Tibial nerve (tissue), 4 donors: ENCODE data around the gene CYP2A7.

ENCODE experiments used
- EP300 ChIP-seq, 2 donors: sonication (generic); formaldehyde crosslinking; IDR thresholded peaks; one replicate each; pipeline ENCODE4 v1.6.1; 2017; ENCODE audit warnings: antibody characterized with exemption in 2 of 2, mild to moderate bottlenecking in 1 of 2
- POLR2A ChIP-seq, 2 donors: fragments of 450-650 bp; IDR thresholded peaks; one replicate each; pipeline ENCODE4 v1.6.1; 2017; ENCODE audit warnings: antibody characterized with exemption in 2 of 2, mild to moderate bottlenecking in 2 of 2, moderate library complexity in 2 of 2
- TF ChIP-seq, protein P1 (sequence below), 5 experiments: fragments of 200-600 bp in 3 of 5; fragments of 450-650 bp in 2 of 5; sonication (generic) in 3 of 5; IDR thresholded peaks; one replicate each; pipeline ENCODE4 v1.5.1; 2016 to 2019; ENCODE audit warnings: antibody characterized with exemption in 5 of 5, mild to moderate bottlenecking in 3 of 5, moderate library complexity in 2 of 5

DNA sequence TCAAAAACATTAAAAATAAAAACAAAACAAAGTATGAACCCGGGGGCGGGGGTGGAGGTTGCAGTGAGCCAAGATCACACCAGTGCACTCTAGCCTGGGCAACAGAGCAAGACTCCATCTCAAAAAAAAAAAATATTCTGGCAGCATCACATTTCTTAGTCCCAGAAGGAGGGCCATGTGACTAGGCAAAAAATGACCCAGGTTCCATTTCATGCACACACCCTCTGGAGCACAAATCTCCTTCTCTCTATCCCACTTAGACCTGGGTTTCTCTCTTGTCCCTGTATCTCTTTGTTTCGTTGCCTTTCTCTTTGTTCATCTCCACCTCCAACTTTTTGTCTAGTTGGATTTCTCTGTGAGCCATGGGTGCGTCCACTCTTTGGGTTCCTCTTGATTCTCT, 6.2 kb upstream of the CYP2A7 start:
- TF ChIP-seq, protein P1, sequence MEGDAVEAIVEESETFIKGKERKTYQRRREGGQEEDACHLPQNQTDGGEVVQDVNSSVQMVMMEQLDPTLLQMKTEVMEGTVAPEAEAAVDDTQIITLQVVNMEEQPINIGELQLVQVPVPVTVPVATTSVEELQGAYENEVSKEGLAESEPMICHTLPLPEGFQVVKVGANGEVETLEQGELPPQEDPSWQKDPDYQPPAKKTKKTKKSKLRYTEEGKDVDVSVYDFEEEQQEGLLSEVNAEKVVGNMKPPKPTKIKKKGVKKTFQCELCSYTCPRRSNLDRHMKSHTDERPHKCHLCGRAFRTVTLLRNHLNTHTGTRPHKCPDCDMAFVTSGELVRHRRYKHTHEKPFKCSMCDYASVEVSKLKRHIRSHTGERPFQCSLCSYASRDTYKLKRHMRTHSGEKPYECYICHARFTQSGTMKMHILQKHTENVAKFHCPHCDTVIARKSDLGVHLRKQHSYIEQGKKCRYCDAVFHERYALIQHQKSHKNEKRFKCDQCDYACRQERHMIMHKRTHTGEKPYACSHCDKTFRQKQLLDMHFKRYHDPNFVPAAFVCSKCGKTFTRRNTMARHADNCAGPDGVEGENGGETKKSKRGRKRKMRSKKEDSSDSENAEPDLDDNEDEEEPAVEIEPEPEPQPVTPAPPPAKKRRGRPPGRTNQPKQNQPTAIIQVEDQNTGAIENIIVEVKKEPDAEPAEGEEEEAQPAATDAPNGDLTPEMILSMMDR (IDR thresholded peaks at IDR 0.05): no peak
- TF ChIP-seq POLR2A (IDR thresholded peaks at IDR 0.05) (no peak), EP300 (IDR thresholded peaks at IDR 0.05) (no peak)
